Heart right ventricle (tissue), 16 donors: ENCODE results near the gene MALRD1. TPM values are rescaled to one million over a fixed set of nuclear protein-coding genes. Genes with fewer than 3 reads are reported as not detected.

Experiments
- ATAC-seq, 8 donors: fragments of 200-7000 bp; cut with Tn5 transposase; one replicate each; pipeline ENCODE4 v1.9.1; 2020; ENCODE audit warnings: mild to moderate bottlenecking in 8 of 8, moderate library complexity in 8 of 8, moderate number of reproducible peaks in 1 of 8
- DNase-seq, 2 donors: peaks; one replicate each; pipeline ENCODE4 v3.0.0-alpha.2; 2020
- H3K27ac ChIP-seq, 10 donors: fragments of 200-600 bp; sonication (generic) in 2 of 10; one replicate each; pipeline versions ENCODE4 v1.5.0 to v1.8.0; 2020 to 2022; ENCODE audit warnings: mild to moderate bottlenecking in 3 of 10
- H3K27me3 ChIP-seq, 7 donors: fragments of 200-600 bp; one replicate each; pipeline ENCODE4 v1.8.0; 2021 to 2022; ENCODE audit warnings: mild to moderate bottlenecking in 2 of 7
- H3K36me3 ChIP-seq, 9 donors: fragments of 200-600 bp; sonication (generic) in 1 of 9; one replicate each; pipeline versions ENCODE4 v1.5.0 to v1.8.0; 2020 to 2022; ENCODE audit warnings: mild to moderate bottlenecking in 2 of 9
- H3K4me1 ChIP-seq, 9 donors: fragments of 200-600 bp; sonication (generic) in 1 of 9; one replicate each; pipeline versions ENCODE4 v1.5.0 to v1.8.0; 2020 to 2022; ENCODE audit warnings: mild to moderate bottlenecking in 4 of 9
- H3K4me3 ChIP-seq, 10 donors: fragments of 200-600 bp; sonication (generic) in 2 of 10; one replicate each; pipeline versions ENCODE4 v1.5.0 to v1.8.0; 2020 to 2022; ENCODE audit warnings: mild to moderate bottlenecking in 7 of 10, moderate library complexity in 2 of 10
- H3K9me3 ChIP-seq, 11 donors: fragments of 200-600 bp in 10 of 11; sonication (generic) in 2 of 11; one replicate each; pipeline versions ENCODE4 v1.5.0 to v1.8.0; 2013 to 2022; ENCODE audit warnings: mild to moderate bottlenecking in 2 of 11, control low read depth in 1 of 11, moderate library complexity in 1 of 11
- CTCF ChIP-seq, 9 donors: fragments of 200-600 bp; sonication (generic) in 2 of 9; IDR thresholded peaks; one replicate each; pipeline versions ENCODE4 v1.5.0 to v1.8.0; 2021 to 2022; ENCODE audit warnings: antibody characterized with exemption in 9 of 9, mild to moderate bottlenecking in 5 of 9, moderate library complexity in 1 of 9
- WGBS, 2 donors: extraction: QIAGEN DNeasy Blood & Tissue Kit; methylation state at CpG; one replicate each; pipeline ENCODE4 v1.1.7; 2013; ENCODE audit warnings: inconsistent platforms in 1 of 2; 5-methylcytosine and 5-hydroxymethylcytosine counted together
- intact Hi-C, 10 donors: fragments of 100-400 bp; cut with DNase I; formaldehyde crosslinking; loops; one replicate each; pipeline versions ENCODE4 v1.11.1 to v1.14.2; 2022
- polyA plus RNA-seq, 2 donors: library from polyadenylated mRNA; stranded (reverse); fragments of 200-250 nt; gene quantifications; one replicate each; pipeline ENCODE4 v1.2.3, GENCODE V29; 2013
- total RNA-seq, 10 donors: library from RNA; stranded (reverse); fragmentation: NEBNext Ultra II Directional in 3 of 10; extraction: Animal tissue kit (Norgen Biotek cat#: 25700) in 3 of 10; gene quantifications; one replicate each; pipeline versions ENCODE4 v1.2.1 to v1.2.4, GENCODE V29; 2021 to 2023
- donor health status: Arrhythmogenic right ventricular cardiomyopathy.
- donor health status: ischemic (EF 13 %, LVEDD 7.1; RV severe dilation, severe dysfunction).
- donor health status: healthy with polysubstance abuse.
- donor health status: DM: no; HTN: yes; CAD: no.
- donor health status: DM: no; HTN: no; CAD: no.
- donor health status: ischemic (EF 25% LVEDD 6.9; RV normal size, moderate dysfunction).
- donor health status: ischemic (EF 25% LVEDD 5.7; RV mildly dilated, moderate dysfunction).
- donor health status: healthy.
- donor health status: DM: yes; HTN: yes; CAD: no.
- donor health status: Ischemic cardiomyopathy.
- donor health status: ischemic (EF 35%, LVEDD 5.7; RV mildly dilated, moderate dysfunction).
- donor health status: nonischemic (EF 11% LVEDD 7.7; RV severe dilation, severe dysfunction).
- donor health status: DM: yes; HTN: yes; CAD: no.
- donor health status: PGD.
- donor health status: ischemic (EF 29% LVEDD 5.4; RV normal size, mild dysfunction).
- donor health status: nonischemic (EF 23%, LVEDD 6.1; RV moderate dilation, normal function).

Gene MALRD1
- total and polyA plus RNA-seq, 12 donors, result 0.10 to 2.2 (median 0.47) TPM

GRCh38 chr10:19705250-19705649 is 656.6 kb downstream of the MALRD1 start:
- Histone ChIP-seq H3K4me3 (no peak overlapping the region), H3K27ac (no peak overlapping the region), H3K9me3 (no peaks in the 10 kb centered on the region), H3K27me3 (no peaks in the 10 kb centered on the region), H3K36me3 (no peaks in the 10 kb centered on the region), H3K4me1 (no peaks in the 10 kb centered on the region)
- intact Hi-C loops, result loop anchor here in 1 of 10 donors (5.0 kb wide), 1 partner anchor 1013 kb away; no protein-coding TSS in a partner anchor
- no peak for TF ChIP-seq CTCF (IDR thresholded peaks at IDR 0.05)
- 68 to 70% methylated on average over 6 of the region's 6 CpGs for WGBS, 2 donors
- DNase-seq, result no peak
- peak in 5 of 8 donors; percentile 41 to 67 (median 57) for ATAC-seq

GRCh38 chr10:19706904-19707303 is 658.3 kb downstream of the MALRD1 start:
- Histone ChIP-seq H3K9me3 (peaks cover 0 to 14% (median 8%) of the 10 kb centered on the region in 11 donors), H3K36me3 (no peaks in the 10 kb centered on the region), H3K4me1 (no peaks in the 10 kb centered on the region), H3K4me3 (no peak overlapping the region), H3K27ac (no peak overlapping the region), H3K27me3 (no peaks in the 10 kb centered on the region)
- no peak for TF ChIP-seq CTCF (IDR thresholded peaks at IDR 0.05)
- intact Hi-C loops, result loop anchor here in 1 of 10 donors (5.0 kb wide), 1 partner anchor 1015 kb away; no protein-coding TSS in a partner anchor
- DNase-seq (no peak), ATAC-seq (no peak)
- WGBS, 2 donors, result 86 to 89% methylated on average over 1 of the region's 1 CpG

GRCh38 chr10:19707376-19707775 is 658.8 kb downstream of the MALRD1 start:
- no peak overlapping the region for H3K4me3 ChIP-seq
- no peaks in the 10 kb centered on the region for H3K27me3 ChIP-seq
- no peak overlapping the region for H3K27ac ChIP-seq
- intact Hi-C loops, result loop anchor here in 1 of 10 donors (5.0 kb wide), 1 partner anchor 1015 kb away; no protein-coding TSS in a partner anchor
- WGBS, 2 donors, result 81 to 88% methylated on average over 2 of the region's 2 CpGs
- no peaks in the 10 kb centered on the region for H3K4me1 ChIP-seq
- no peak for TF ChIP-seq CTCF (IDR thresholded peaks at IDR 0.05)
- DNase-seq (no peak), ATAC-seq (no peak)
- no peaks in the 10 kb centered on the region for H3K36me3 ChIP-seq
- H3K9me3 ChIP-seq, result peaks cover 0 to 18% (median 12%) of the 10 kb centered on the region in 11 donors

- intact Hi-C loops, result loop anchor here in 1 of 10 donors (5.0 kb wide), 1 partner anchor 1016 kb away; no protein-coding TSS in a partner anchor
- Histone ChIP-seq H3K9me3 (peaks cover 0 to 25% (median 13%) of the 10 kb centered on the region in 11 donors), H3K4me1 (no peaks in the 10 kb centered on the region), H3K27me3 (no peaks in the 10 kb centered on the region), H3K4me3 (no peak overlapping the region), H3K36me3 (no peaks in the 10 kb centered on the region), H3K27ac (no peak overlapping the region)
- DNase-seq, result no peak
- no peak for ATAC-seq
- no peak for TF ChIP-seq CTCF (IDR thresholded peaks at IDR 0.05)
Observed at GRCh38 chr10:19708031-19708430, 659.4 kb downstream of the MALRD1 start.
